GM21825 (cell line): ENCODE data around the gene CEACAM20.
"Not testable (repeated sequence)": the region's sequence is repeated elsewhere in the genome, so short reads cannot be mapped to it uniquely, and the experiment has no call there.

Experiments used
- ATAC-seq: cut with Tn5 transposase; IDR thresholded peaks from one replicate; pipeline ENCODE4 v1.9.1; 2021; ENCODE audit warnings: mild to moderate bottlenecking, moderate library complexity; ENCODE audit not compliant: unreplicated experiment

The CEACAM20 gene

GRCh38 chr19:44529536-44529935 is at the start of gene CEACAM20:
Gene CEACAM20, minus strand, starts transcription at chr19:44529675. Its CDS starts 166 bp downstream, at chr19:44529509.
- no peak for ATAC-seq

DNA sequence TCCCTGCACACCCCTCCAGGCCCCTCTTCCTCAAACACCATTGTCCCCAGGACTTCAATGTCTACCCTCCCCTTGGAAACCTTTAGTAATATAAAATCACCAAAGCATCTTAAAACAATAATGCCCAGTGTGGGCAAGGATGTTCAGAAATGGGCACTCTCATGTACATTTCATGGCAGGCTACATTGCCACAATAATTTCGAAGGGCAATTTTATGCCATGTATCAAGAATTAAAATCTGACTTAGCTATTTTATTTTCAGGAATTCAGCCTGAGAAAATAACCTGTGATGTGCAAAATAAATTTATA is 48.0 kb upstream of the CEACAM20 start:
- ATAC-seq: no peak

DNA sequence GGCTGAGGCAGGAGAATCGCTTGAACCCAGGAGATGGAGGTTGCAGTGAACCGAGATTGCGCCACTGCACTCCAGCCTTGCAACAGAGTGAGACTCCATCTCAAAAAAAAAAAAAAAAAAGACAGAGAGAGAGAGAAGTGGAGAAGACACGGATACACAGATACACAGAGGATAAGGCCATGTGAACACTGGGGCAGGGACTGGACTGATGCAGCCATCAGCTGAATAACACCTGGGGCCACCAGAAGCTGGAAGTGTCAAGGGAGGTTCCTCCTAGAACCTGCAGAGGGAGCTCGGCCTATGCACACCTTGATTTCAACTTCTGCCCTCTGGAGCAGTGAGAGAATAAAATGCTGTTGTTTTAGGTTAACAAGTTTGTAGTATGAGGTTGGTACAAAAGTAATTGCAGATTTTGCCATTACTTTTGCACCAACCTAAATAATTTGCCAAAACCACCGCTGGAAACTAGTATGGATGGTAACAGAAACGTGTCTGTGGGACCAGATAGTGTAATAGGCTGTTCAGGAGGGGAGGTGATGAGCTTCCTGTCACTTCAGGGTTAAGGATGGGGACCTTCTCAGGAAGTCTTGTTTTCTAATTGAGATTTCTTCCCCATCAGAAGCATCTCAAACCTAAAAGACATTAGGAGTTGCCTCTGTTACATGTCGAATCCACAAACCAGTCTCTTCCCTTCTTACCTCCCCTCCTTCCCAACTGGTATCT is 47.5 kb upstream of the CEACAM20 start:
- no peak for ATAC-seq

GRCh38 chr19:44575116-44575700 is 45.7 kb upstream of the CEACAM20 start:
- no peak for ATAC-seq

DNA sequence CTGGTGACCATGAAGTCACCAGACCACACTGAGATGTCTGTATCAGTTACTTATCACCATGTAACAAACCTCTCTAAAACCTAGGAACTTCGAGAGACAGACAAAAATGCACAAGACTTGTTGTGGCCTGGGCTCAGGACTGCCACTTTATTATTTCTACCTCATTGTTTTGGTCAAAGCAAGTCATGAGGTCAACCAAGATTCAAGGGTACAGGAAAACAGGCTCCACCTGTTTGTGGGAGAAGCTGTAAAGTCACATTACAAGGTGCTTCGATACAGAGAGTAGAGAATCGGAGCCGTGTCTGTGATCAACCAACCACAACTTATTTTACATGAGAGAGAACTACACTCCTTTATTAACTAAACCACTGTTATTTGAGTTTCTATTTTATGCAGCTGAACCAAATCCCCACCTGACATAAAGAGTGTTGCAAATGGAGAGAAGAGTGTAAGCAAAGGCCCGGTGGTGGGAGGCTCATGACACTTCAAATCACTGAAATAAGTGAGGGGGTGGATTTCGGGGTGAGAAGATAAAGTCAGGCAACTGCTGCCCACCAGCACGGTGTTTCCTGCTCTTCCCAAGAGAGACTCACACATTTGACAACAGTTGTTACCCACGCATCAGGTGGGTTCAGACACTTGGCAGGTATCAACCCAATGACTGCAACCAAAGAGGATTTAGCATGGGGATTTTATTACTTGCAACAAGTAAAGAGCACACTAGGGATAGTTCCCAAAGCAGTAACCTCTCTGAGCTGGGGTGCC is 44.9 kb upstream of the CEACAM20 start:
- ATAC-seq: no peak

DNA sequence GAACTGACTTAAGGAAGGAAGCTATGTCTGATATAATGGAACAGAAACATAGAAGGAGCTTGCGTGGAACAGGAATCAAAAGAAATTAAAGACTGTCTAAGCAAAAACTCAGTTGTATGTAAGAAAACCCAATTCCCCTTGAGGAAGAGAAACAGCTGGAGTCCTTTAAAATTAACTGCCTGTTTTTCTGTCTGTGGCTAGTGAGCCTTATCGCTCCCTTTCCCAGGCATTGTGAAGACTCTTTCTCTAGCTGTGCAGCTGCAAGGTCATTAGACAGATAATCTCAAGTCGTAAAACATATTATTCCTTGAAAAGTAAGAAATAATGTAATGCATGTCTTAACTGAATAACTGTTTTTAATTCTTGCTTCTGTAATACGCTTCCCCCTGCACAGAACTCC is 44.2 kb upstream of the CEACAM20 start:
- ATAC-seq: no peak

DNA sequence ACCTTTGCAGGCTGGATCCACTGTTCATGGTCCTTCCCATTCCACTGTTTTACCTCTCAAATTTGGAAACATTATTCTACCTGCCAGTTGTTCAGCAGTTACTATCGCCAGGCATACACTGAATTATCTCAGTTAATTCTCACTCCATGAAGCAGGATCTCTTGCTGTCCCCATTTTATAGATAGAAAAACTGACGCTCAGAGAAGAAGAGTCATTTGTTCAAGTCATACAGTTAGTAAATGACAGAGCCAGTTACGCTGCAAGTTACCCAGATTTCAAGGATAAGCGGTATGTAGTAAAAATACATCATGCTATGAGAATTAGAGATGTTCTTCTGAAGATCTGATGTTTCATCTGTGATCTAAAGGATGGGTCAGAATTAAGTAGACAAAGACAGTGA is 43.7 kb upstream of the CEACAM20 start:
- ATAC-seq: no peak

DNA sequence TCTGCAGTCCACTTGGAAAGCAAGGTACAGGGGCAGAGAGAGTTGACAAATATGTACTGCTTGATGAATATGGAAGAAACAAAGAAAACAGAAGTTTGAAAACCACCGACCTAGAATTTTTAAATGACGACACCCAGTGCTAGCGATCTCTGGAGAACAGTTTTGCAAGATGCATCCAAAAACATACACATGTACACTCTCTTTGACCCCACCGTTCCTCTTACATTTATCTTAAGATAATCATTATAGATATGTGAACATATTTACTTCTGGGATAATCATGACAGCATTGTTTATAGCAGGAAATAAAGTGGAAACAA is 43.1 kb upstream of the CEACAM20 start:
- no peak for ATAC-seq

- no peak for ATAC-seq
Observed at GRCh38 chr19:44571830-44572580, 42.5 kb upstream of the CEACAM20 start.

DNA sequence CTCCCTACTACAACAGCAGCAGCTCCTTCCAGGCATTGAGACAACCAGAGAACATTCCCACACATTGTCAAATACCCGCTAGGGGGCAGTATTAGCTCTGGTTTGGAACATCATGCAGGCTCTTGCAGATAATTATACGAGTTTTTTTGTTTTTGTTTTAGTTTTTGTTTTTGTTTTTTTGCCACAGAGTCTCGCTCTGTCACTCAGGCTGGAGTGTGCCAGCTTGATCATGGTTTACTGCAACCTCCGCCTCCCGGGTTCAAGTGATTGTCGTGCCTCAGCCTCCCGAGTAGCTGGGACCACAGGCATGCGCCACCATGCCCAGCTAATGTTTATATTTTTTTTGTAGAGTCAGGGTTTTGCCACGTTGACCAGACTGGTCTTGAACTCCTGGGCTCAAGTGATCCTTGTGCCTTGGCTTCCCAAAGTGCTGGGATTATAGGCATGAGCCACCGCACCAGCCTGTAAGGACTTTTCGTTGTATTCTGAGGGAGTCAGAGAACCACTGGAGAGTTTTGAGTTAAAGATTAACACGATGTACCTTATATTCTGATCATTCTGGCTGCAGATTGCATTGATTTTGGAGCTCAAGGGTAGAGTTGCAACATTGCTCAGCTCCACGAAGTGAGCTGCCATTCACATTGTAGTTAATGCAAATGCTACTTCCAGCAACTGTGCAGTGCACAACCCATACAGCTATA is 41.7 kb upstream of the CEACAM20 start:
- ATAC-seq: no peak

DNA sequence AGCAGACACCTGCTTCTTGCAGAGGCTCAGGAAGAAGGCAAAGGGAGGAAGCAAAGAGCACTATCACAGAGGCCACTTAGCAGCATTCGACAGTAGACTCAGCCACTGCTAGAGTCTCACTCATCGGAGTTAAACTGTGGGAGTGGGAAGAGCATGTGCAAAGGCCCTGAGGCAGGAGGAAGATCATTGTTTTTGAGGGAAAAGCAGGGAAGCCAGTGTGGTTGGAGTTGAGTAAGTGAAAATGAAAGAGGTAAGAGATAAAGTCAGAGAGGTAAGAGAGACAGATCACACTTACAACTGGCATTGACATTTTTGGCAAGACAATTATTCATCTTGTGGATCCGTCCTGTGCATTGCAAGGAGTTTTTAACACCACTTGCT is 41.1 kb upstream of the CEACAM20 start:
- no peak for ATAC-seq

DNA sequence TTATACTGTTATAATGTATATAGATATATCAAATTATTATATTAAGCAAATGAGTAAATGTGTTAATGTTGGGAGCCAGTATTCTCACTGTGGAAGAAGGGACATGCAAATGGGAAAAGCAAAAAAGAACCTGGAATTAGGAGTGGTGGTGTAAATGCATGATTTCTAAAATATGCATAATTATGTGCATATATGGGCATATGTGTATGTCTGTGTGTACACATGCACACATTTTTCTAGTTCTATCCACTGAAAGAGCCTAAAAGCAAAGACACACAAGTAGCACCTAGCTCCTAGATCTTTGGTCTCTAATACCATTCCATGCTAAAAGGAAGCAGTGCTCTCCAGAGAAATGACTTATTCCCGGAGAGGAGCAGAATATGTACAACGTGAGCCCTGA is 38.3 kb upstream of the CEACAM20 start:
- ATAC-seq: no peak

DNA sequence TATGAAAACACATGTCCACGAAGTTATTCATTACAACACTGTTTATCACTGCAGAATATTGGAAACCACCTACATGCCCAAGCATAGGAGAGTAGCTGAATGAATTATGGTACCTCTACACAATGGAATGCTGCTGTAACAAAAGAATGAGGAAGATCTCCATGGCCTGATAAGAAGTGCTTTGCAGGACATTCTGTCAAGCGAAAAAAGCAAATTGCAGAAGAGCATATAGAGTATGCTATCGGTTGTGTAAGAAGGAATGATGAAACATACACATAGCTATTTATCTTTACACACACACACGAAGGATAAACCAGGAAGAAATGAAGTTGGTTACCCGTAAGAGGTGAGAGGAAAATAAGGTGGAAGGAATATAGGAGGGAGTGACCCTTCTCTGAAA is 37.5 kb upstream of the CEACAM20 start:
- no peak for ATAC-seq

- ATAC-seq: not testable (repeated sequence)
Observed at GRCh38 chr19:44563086-44563655, 33.7 kb upstream of the CEACAM20 start.

GRCh38 chr19:44557933-44558332 is 28.5 kb upstream of the CEACAM20 start:
- no peak for ATAC-seq

DNA sequence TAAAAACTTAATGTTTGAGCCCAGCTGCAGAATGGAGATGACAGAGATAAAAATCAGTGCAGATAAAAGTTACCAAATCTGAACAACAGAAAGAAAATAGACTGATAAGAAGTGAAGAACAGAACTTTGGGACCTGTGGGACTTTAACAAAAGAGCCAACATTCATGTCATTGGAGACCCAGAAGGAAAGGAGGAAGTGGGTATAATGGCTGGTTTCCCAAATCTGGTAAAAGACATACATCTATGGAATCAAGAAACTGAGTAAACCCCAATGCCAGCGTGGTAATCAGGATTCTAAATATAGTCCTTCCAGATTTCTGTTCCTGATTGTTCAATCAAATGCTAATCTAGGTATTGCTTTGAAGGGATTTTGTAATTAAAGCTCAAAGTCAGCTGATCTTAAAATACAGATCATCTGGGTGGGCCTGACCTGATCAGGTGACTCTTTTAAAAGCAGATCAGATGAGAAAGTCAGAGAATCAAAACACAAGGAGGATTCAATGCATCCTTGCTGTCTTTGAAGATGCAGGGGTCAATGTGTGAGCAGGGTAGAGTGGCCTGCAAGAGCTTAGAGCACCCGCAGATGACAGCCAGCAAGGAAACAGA is 25.3 kb upstream of the CEACAM20 start:
- no peak for ATAC-seq

GRCh38 chr19:44553478-44554171 is 24.1 kb upstream of the CEACAM20 start:
- no peak for ATAC-seq

GRCh38 chr19:44552324-44552723 is 22.8 kb upstream of the CEACAM20 start:
- ATAC-seq: no peak

DNA sequence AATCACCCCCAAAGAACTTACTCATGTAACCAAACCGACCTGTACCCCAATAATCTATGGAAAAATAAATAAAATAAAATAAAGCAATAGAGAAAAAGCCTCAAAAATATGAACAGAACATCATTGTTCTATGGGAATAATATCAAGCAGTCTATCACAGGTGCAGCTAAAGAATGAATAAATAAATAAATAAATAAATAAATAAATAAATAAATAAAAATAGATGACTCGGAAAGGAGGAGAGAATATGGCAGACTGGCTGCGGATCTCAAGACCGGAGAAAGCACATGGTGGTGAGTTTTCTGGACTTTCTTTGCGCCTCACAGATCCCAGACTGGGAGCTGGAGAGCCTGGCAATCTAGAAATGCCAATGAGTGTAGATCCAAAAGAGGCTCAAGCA is 22.4 kb upstream of the CEACAM20 start:
- ATAC-seq: no peak

DNA sequence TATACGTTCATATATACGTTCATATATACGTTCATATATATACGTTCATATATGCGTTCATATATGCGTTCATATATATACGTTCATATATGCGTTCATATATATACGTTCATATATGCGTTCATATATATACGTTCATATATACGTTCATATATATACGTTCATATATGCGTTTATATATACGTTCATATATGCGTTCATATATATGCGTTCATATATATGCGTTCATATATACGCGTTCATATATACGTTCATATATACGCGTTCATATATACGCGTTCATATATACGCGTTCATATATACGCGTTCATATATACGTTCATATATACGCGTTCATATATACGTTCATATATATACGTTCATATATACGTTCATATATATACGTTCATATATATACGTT is 21.5 kb upstream of the CEACAM20 start:
- not testable (repeated sequence) for ATAC-seq
